Ovary (tissue), 3 donors: ENCODE data around the gene GOLGA5.

Source experiments
- EP300 ChIP-seq: sonication (generic); formaldehyde crosslinking; IDR thresholded peaks from one replicate; pipeline ENCODE4 v1.6.1; 2017; ENCODE audit warnings: antibody characterized with exemption
- POLR2A ChIP-seq: fragments of 450-650 bp; IDR thresholded peaks from one replicate; pipeline ENCODE4 v1.6.1; 2017; ENCODE audit warnings: antibody characterized with exemption, mild to moderate bottlenecking, moderate library complexity
- TF ChIP-seq, protein P1 (sequence below), 3 donors: fragments of 450-650 bp in 2 of 3; fragments of 200-600 bp in 1 of 3; IDR thresholded peaks; one replicate each; pipeline versions ENCODE4 v1.5.1 to v1.8.0; 2016 to 2022; ENCODE audit warnings: antibody characterized with exemption in 3 of 3, mild to moderate bottlenecking in 1 of 3
- donor health status: DM: no; HTN: no; CAD: no.

DNA sequence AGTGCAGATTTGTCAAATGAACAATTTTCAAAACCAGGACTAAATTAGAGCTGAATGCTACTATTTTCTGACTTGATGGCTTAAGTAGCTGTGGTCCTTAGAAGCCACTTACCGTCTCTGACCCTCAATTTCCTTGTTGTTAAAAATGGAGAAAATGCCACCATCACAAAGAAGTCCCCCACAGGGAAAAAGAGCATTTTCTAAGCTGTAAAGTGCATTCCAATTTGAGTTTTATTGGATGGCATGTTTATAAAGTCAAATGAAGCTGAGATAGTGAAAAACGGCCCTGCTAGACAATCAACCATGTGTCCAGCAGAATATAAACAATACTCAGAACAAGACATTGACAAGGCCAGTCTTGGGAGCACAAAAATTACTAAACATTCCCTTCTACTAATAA lies 53.6 kb downstream of the GOLGA5 start:
- TF ChIP-seq, protein P1, sequence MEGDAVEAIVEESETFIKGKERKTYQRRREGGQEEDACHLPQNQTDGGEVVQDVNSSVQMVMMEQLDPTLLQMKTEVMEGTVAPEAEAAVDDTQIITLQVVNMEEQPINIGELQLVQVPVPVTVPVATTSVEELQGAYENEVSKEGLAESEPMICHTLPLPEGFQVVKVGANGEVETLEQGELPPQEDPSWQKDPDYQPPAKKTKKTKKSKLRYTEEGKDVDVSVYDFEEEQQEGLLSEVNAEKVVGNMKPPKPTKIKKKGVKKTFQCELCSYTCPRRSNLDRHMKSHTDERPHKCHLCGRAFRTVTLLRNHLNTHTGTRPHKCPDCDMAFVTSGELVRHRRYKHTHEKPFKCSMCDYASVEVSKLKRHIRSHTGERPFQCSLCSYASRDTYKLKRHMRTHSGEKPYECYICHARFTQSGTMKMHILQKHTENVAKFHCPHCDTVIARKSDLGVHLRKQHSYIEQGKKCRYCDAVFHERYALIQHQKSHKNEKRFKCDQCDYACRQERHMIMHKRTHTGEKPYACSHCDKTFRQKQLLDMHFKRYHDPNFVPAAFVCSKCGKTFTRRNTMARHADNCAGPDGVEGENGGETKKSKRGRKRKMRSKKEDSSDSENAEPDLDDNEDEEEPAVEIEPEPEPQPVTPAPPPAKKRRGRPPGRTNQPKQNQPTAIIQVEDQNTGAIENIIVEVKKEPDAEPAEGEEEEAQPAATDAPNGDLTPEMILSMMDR (IDR thresholded peaks at IDR 0.05), result no peak
- TF ChIP-seq EP300 (no peak), POLR2A (no peak)
